Neural cell (in vitro differentiated cells): ENCODE data around the gene DLG2. TPM values are rescaled to one million over a fixed set of nuclear protein-coding genes. Genes with fewer than 3 reads are reported as not detected.

Experiments used
- H2AFZ ChIP-seq: fragments of 200-600, 300-800 bp; sonication (generic), shearing (Covaris generic); 2 replicates; pipeline ENCODE4 v1.6.0; 2014; ENCODE audit warnings: low read depth, mild to moderate bottlenecking, antibody characterized with exemption, low read length, moderate library complexity
- H3F3A ChIP-seq: fragments of 200-600 bp; shearing (Covaris generic); 2 replicates; pipeline ENCODE4 v1.6.1; 2016; ENCODE audit warnings: mild to moderate bottlenecking, moderate library complexity, mixed read lengths, antibody characterized with exemption, low read length; ENCODE audit not compliant: insufficient read depth, poor library complexity, severe bottlenecking
- H3K27ac ChIP-seq: fragments of 200-600, 300-800 bp; sonication (generic), shearing (Covaris generic); 2 replicates; pipeline ENCODE4 v1.5.1; 2014; ENCODE audit warnings: mild to moderate bottlenecking, low read length, moderate library complexity
- H3K27me3 ChIP-seq: fragments of 300-800, 200-600 bp; sonication (generic), shearing (Covaris generic); 2 replicates; pipeline ENCODE4 v1.6.0; 2014; ENCODE audit warnings: mild to moderate bottlenecking, low read depth, low read length, moderate library complexity; ENCODE audit not compliant: insufficient read depth
- H3K36me3 ChIP-seq: fragments of 300-800, 200-600 bp; sonication (generic), shearing (Covaris generic); 2 replicates; pipeline ENCODE4 v1.5.1; 2014; ENCODE audit warnings: mild to moderate bottlenecking, antibody characterized with exemption, low read length, moderate library complexity; ENCODE audit not compliant: insufficient read depth
- H3K4me2 ChIP-seq: fragments of 300-800, 200-600 bp; sonication (generic), shearing (Covaris generic); 2 replicates; pipeline ENCODE4 v1.6.0; 2014; ENCODE audit warnings: mild to moderate bottlenecking, low read length
- H3K4me3 ChIP-seq: fragments of 300-800, 200-600 bp; sonication (generic), shearing (Covaris generic); 2 replicates; pipeline ENCODE4 v1.5.1; 2014; ENCODE audit warnings: mild to moderate bottlenecking, low read length, moderate library complexity
- H3K79me2 ChIP-seq: fragments of 200-600 bp; shearing (Covaris generic); replicated peaks from 2 replicates; pipeline ENCODE4 v1.6.0; 2014; ENCODE audit warnings: mild to moderate bottlenecking, low read length, moderate library complexity; ENCODE audit not compliant: insufficient read depth
- H3K9ac ChIP-seq: fragments of 300-800, 200-600 bp; sonication (generic), shearing (Covaris generic); 2 replicates; pipeline ENCODE4 v1.6.1; 2016; ENCODE audit warnings: mild to moderate bottlenecking, low read length, mixed read lengths
- H3K9me2 ChIP-seq: fragments of 200-600 bp; shearing (Covaris generic); 2 replicates; pipeline ENCODE4 v1.6.1; 2016; ENCODE audit warnings: mild to moderate bottlenecking, low read length, mixed read lengths; ENCODE audit not compliant: insufficient read depth
- H3K9me3 ChIP-seq: fragments of 200-600, 300-800 bp; sonication (generic), shearing (Covaris generic); 2 replicates; pipeline ENCODE4 v1.6.1; 2016; ENCODE audit warnings: mild to moderate bottlenecking, mixed run types, low read length, moderate library complexity, mixed read lengths
- H4K20me1 ChIP-seq: fragments of 200-600 bp; shearing (Covaris generic); 2 replicates; pipeline ENCODE4 v1.6.1; 2016; ENCODE audit warnings: mild to moderate bottlenecking, mixed run types; ENCODE audit not compliant: insufficient read depth
- CTCF ChIP-seq: fragments of 450-650 bp; IDR thresholded peaks from 2 replicates; pipeline ENCODE4 v1.5.1; 2014; ENCODE audit warnings: antibody characterized with exemption, mild to moderate bottlenecking, moderate library complexity; ENCODE audit not compliant: poor library complexity, severe bottlenecking
- EP300 ChIP-seq: fragments of 450-650 bp; conservative IDR thresholded peaks from 2 replicates; pipeline ENCODE4 v1.6.1; 2014; ENCODE audit warnings: antibody characterized with exemption, mild to moderate bottlenecking, moderate library complexity; ENCODE audit not compliant: poor library complexity, severe bottlenecking
- EZH2 ChIP-seq: fragments of 200-600, 300-800 bp; shearing (Covaris generic), sonication (generic); IDR thresholded peaks from 2 replicates; pipeline ENCODE4 v1.6.1; 2014; ENCODE audit warnings: antibody characterized with exemption, low read length, borderline replicate concordance, mild to moderate bottlenecking; ENCODE audit not compliant: insufficient read depth, poor library complexity, severe bottlenecking
- MXI1 ChIP-seq: fragments of 450-650 bp; conservative IDR thresholded peaks from 2 replicates; pipeline ENCODE4 v1.6.1; 2014; ENCODE audit warnings: antibody characterized with exemption, mild to moderate bottlenecking; ENCODE audit not compliant: poor library complexity, severe bottlenecking
- POLR2AphosphoS5 ChIP-seq: IDR thresholded peaks from 2 replicates; pipeline ENCODE4 v1.6.1; 2012
- RAD21 ChIP-seq: fragments of 450-650 bp; conservative IDR thresholded peaks from 2 replicates; pipeline ENCODE4 v1.6.1; 2014; ENCODE audit warnings: antibody characterized with exemption, mild to moderate bottlenecking, moderate library complexity
- SMC3 ChIP-seq: fragments of 450-650 bp; conservative IDR thresholded peaks from 2 replicates; pipeline ENCODE4 v1.6.1; 2014; ENCODE audit warnings: antibody characterized with exemption, mild to moderate bottlenecking, moderate library complexity; ENCODE audit not compliant: poor library complexity
- TAF1 ChIP-seq: IDR thresholded peaks from 2 replicates; pipeline ENCODE4 v1.6.1; 2012; ENCODE audit warnings: low read depth
- polyA plus RNA-seq: library from polyadenylated mRNA; depleted of rRNA; stranded (reverse); fragments of >200 nt; gene quantifications from 2 replicates; pipeline ENCODE4 v1.2.3, GENCODE V29; 2014
- TF ChIP-seq, protein P1 (sequence below): IDR thresholded peaks from 2 replicates; pipeline ENCODE4 v1.6.1; 2012; ENCODE audit warnings: borderline replicate concordance

DLG2 gene
- polyA plus RNA-seq, 1 donor from 2014 or later: 179 TPM

- no peaks in the 10 kb centered on the region for H3K9me2 ChIP-seq
- no peak overlapping the region for H3K9ac ChIP-seq
- TF ChIP-seq POLR2AphosphoS5: no peak
- TF ChIP-seq, protein P1, sequence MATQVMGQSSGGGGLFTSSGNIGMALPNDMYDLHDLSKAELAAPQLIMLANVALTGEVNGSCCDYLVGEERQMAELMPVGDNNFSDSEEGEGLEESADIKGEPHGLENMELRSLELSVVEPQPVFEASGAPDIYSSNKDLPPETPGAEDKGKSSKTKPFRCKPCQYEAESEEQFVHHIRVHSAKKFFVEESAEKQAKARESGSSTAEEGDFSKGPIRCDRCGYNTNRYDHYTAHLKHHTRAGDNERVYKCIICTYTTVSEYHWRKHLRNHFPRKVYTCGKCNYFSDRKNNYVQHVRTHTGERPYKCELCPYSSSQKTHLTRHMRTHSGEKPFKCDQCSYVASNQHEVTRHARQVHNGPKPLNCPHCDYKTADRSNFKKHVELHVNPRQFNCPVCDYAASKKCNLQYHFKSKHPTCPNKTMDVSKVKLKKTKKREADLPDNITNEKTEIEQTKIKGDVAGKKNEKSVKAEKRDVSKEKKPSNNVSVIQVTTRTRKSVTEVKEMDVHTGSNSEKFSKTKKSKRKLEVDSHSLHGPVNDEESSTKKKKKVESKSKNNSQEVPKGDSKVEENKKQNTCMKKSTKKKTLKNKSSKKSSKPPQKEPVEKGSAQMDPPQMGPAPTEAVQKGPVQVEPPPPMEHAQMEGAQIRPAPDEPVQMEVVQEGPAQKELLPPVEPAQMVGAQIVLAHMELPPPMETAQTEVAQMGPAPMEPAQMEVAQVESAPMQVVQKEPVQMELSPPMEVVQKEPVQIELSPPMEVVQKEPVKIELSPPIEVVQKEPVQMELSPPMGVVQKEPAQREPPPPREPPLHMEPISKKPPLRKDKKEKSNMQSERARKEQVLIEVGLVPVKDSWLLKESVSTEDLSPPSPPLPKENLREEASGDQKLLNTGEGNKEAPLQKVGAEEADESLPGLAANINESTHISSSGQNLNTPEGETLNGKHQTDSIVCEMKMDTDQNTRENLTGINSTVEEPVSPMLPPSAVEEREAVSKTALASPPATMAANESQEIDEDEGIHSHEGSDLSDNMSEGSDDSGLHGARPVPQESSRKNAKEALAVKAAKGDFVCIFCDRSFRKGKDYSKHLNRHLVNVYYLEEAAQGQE: no peak
- TF ChIP-seq CTCF: no peak
- no peak for TF ChIP-seq RAD21
- TF ChIP-seq TAF1: no peak
- TF ChIP-seq SMC3: no peak
- no peak for TF ChIP-seq MXI1
- TF ChIP-seq EZH2: no peak
- TF ChIP-seq EP300: no peak
- no peak overlapping the region for H3K4me2 ChIP-seq
- no peak overlapping the region for H3K27ac ChIP-seq
- no peaks in the 10 kb centered on the region for H4K20me1 ChIP-seq
- H2AFZ ChIP-seq: no peak overlapping the region
- no peak overlapping the region for H3K4me3 ChIP-seq
- no peaks in the 10 kb centered on the region for H3K9me3 ChIP-seq
- no peaks in the 10 kb centered on the region for H3K27me3 ChIP-seq
- H3K36me3 ChIP-seq: no peaks in the 10 kb centered on the region
- H3K79me2 ChIP-seq: no peaks in the 10 kb centered on the region
- H3F3A ChIP-seq: no peaks in the 10 kb centered on the region
These were observed 939.7 kb downstream of the DLG2 start for GRCh38 chr11:84687433-84687832.

- Histone ChIP-seq H4K20me1 (no peaks in the 10 kb centered on the region), H3K79me2 (no peaks in the 10 kb centered on the region), H3F3A (no peaks in the 10 kb centered on the region), H3K27me3 (no peaks in the 10 kb centered on the region), H3K4me3 (no peak overlapping the region), H3K36me3 (no peaks in the 10 kb centered on the region), H2AFZ (no peak overlapping the region), H3K9me2 (no peaks in the 10 kb centered on the region), H3K9me3 (no peaks in the 10 kb centered on the region), H3K4me2 (no peak overlapping the region), H3K9ac (no peak overlapping the region), H3K27ac (no peak overlapping the region)
- TF ChIP-seq TAF1: no peak
- TF ChIP-seq EZH2: no peak
- TF ChIP-seq, protein P1: no peak
- TF ChIP-seq MXI1: no peak
- no peak for TF ChIP-seq RAD21
- TF ChIP-seq CTCF: no peak
- TF ChIP-seq EP300: no peak
- TF ChIP-seq POLR2AphosphoS5: no peak
- TF ChIP-seq SMC3: no peak
These were observed 940.4 kb downstream of the DLG2 start for GRCh38 chr11:84686716-84687115.
